Astrocyte (in vitro differentiated cells and primary cell): ENCODE measurements around the gene ELFN2.

Source experiments
- CTCF ChIP-seq: IDR thresholded peaks from 2 replicates; pipeline ENCODE4 v1.5.1; 2011; ENCODE audit warnings: low read depth, mild to moderate bottlenecking, inconsistent platforms, low read length, moderate library complexity; ENCODE audit not compliant: insufficient read depth
- EZH2 ChIP-seq: IDR thresholded peaks from 2 replicates; pipeline ENCODE4 v1.6.1; 2012; ENCODE audit warnings: mild to moderate bottlenecking, low read length, inconsistent platforms; ENCODE audit not compliant: insufficient read depth

DNA sequence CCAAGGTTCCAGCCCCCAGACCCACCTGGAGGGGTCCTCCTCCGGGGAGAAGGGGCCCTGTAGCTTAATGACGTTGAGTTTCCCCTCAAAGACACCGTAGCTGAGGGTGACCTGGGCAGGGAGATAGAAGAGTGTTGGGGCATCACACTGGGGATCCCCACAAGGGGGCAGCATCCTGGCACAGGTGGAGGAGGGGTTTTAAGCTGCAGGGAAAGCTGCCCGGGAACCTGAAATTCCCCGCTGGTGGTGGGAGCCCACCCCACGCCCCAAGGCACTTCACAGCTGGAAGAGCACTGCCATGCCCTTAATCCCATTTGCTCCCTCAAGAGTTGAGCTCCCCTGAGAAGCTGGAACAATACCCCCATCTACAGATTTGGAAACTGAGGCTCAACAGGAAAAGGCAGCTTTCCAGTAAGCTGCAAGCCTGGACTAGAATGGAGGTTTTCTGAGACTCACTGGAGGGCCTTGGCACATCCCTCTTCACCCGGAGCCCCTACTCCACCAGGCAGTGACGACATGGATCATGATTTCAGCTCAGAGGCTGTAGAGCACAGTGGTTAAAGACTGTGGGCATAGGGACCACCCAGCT, 45.2 kb upstream of the ELFN2 start:
- TF ChIP-seq EZH2: no peak
- peak; percentile 35 for TF ChIP-seq CTCF
